NCI-H2029 (cell line): ENCODE measurements around the gene TMEM178B.

ENCODE experiments used
- DNase-seq: peaks from one replicate; lab custom pipeline; 2025; lab: John Stamatoyannopoulos, UW

The TMEM178B gene

GRCh38 chr7:141431140-141431479, 357.2 kb downstream of the TMEM178B start:
- DNase-seq: no peak

- no peak for DNase-seq
These were observed 357.8 kb downstream of the TMEM178B start for GRCh38 chr7:141431711-141432110.

GRCh38 chr7:141433698-141434097, 359.8 kb downstream of the TMEM178B start:
- no peak for DNase-seq

- DNase-seq: no peak
These were observed 362.3 kb downstream of the TMEM178B start for GRCh38 chr7:141436139-141436538.

GRCh38 chr7:141436575-141437075, 362.8 kb downstream of the TMEM178B start:
- no peak for DNase-seq

GRCh38 chr7:141439164-141439563, 365.3 kb downstream of the TMEM178B start:
- DNase-seq: no peak

GRCh38 chr7:141439776-141440175, 365.9 kb downstream of the TMEM178B start:
- DNase-seq: no peak

- no peak for DNase-seq
These were observed 368.2 kb downstream of the TMEM178B start for GRCh38 chr7:141441837-141442627.

GRCh38 chr7:141442781-141443180, 368.9 kb downstream of the TMEM178B start:
- DNase-seq: no peak

- no peak for DNase-seq
These were observed 371.1 kb downstream of the TMEM178B start for GRCh38 chr7:141444961-141445360.

GRCh38 chr7:141451232-141451631, 377.4 kb downstream of the TMEM178B start:
- no peak for DNase-seq

GRCh38 chr7:141452911-141453310, 379.0 kb downstream of the TMEM178B start:
- no peak for DNase-seq

- no peak for DNase-seq
These were observed 380.5 kb downstream of the TMEM178B start for GRCh38 chr7:141454338-141454737.

- DNase-seq: no peak
These were observed 381.9 kb downstream of the TMEM178B start for GRCh38 chr7:141455723-141456122.

- DNase-seq: no peak
These were observed 382.4 kb downstream of the TMEM178B start for GRCh38 chr7:141456298-141456697.

GRCh38 chr7:141456711-141457110, 382.8 kb downstream of the TMEM178B start:
- no peak for DNase-seq

- DNase-seq: no peak
These were observed 387.2 kb downstream of the TMEM178B start for GRCh38 chr7:141460781-141461715.

GRCh38 chr7:141461924-141462323, 388.1 kb downstream of the TMEM178B start:
- DNase-seq: no peak

GRCh38 chr7:141462958-141463357, 389.1 kb downstream of the TMEM178B start:
- DNase-seq: peak; percentile 72

GRCh38 chr7:141463986-141464385, 390.1 kb downstream of the TMEM178B start:
- DNase-seq: no peak

GRCh38 chr7:141464551-141464950, 390.7 kb downstream of the TMEM178B start:
- no peak for DNase-seq

GRCh38 chr7:141466151-141466904, 392.5 kb downstream of the TMEM178B start:
- no peak for DNase-seq
